ENCODE results near the gene RASSF1. TPM values are rescaled to one million over a fixed set of nuclear protein-coding genes. Genes with fewer than 3 reads are reported as not detected.

The RASSF1 gene
- total RNA-seq, 1 experiment from 2014 or later = 17.4 TPM

DNA sequence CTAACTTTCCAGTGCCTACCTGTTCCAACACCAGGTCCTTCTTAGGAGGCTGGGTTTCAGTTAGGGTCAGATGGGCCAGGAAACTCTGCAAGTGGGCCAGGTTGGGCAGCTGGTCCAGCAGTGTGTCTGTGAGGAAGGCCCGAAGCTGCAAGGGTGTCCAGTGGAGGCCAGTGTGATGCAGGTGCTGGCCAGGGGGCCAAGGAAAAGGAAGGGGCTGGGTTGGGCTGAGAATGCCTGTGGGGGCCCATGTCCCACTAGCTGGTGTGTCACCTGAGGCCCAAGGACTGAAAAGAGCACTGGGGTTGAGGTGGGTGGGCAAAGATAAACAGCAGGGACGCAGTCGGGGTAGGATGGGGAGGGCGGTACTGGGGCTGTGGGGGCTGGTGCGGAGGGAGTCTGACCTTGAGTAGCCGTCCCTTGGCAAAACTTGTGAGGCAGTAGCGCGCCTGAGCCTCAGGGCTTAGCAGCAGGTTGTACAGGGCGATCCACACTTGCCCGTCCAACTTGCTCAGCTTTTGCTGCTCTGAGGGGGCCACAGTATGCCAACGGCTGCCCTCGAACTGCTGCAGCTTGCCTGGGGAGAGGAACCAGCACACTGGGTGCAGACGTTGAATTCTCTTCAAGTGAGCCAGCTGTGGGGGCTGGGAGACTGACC is 1.5 kb upstream of the RASSF1 start:
- H3K4me1 ChIP-seq (ENCODE audit: control insufficient read depth, insufficient read depth, low read length) = 0 out of 2 replicates have a peak, but pooled peaks cover 6% of the 10 kb centered on the region
- ChIA-PET POLR2A (no interaction called here), CTCF (no interaction called here)
- no peak overlapping the region for H3K4me3 ChIP-seq (ENCODE audit: low read depth in 2 of 2, low read length in 2 of 2)
- no peak overlapping the region for H3K27ac ChIP-seq (ENCODE audit: low read length)
- no TSS peak for BruUV-seq (replicated peaks)
- in situ Hi-C loops (cut with HindIII; ENCODE audit: low pct_unique_long_range_greater_than_20kb, low sequenced_read_pairs) = no loop called here
- H3K9me3 ChIP-seq (ENCODE audit: control insufficient read depth, insufficient read depth, low read depth, low read length) = no peaks in the 10 kb centered on the region
- ATAC-seq (no peak), DNase-seq (ENCODE audit: low read depth, low spot score) (no peak)
- H3K27me3 ChIP-seq (ENCODE audit: control insufficient read depth, insufficient read depth, low read length) = no peaks in the 10 kb centered on the region
- intact Hi-C loops (cut with micrococcal nuclease; ENCODE audit: unreplicated experiment) = no loop called here
- TF ChIP-seq POLR2AphosphoS5 (IDR thresholded peaks at IDR 0.05; ENCODE audit: low read depth, low read length) = no peak
- TF ChIP-seq SIN3A (IDR thresholded peaks at IDR 0.05; ENCODE audit: borderline replicate concordance, insufficient read depth, low read depth, low read length) = no peak
- TF ChIP-seq, protein P1, sequence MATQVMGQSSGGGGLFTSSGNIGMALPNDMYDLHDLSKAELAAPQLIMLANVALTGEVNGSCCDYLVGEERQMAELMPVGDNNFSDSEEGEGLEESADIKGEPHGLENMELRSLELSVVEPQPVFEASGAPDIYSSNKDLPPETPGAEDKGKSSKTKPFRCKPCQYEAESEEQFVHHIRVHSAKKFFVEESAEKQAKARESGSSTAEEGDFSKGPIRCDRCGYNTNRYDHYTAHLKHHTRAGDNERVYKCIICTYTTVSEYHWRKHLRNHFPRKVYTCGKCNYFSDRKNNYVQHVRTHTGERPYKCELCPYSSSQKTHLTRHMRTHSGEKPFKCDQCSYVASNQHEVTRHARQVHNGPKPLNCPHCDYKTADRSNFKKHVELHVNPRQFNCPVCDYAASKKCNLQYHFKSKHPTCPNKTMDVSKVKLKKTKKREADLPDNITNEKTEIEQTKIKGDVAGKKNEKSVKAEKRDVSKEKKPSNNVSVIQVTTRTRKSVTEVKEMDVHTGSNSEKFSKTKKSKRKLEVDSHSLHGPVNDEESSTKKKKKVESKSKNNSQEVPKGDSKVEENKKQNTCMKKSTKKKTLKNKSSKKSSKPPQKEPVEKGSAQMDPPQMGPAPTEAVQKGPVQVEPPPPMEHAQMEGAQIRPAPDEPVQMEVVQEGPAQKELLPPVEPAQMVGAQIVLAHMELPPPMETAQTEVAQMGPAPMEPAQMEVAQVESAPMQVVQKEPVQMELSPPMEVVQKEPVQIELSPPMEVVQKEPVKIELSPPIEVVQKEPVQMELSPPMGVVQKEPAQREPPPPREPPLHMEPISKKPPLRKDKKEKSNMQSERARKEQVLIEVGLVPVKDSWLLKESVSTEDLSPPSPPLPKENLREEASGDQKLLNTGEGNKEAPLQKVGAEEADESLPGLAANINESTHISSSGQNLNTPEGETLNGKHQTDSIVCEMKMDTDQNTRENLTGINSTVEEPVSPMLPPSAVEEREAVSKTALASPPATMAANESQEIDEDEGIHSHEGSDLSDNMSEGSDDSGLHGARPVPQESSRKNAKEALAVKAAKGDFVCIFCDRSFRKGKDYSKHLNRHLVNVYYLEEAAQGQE (IDR thresholded peaks at IDR 0.05; ENCODE audit: insufficient read depth in 1 of 2, low read depth in 2 of 2, low read length in 1 of 2) = no peak
- TF ChIP-seq, protein P2, sequence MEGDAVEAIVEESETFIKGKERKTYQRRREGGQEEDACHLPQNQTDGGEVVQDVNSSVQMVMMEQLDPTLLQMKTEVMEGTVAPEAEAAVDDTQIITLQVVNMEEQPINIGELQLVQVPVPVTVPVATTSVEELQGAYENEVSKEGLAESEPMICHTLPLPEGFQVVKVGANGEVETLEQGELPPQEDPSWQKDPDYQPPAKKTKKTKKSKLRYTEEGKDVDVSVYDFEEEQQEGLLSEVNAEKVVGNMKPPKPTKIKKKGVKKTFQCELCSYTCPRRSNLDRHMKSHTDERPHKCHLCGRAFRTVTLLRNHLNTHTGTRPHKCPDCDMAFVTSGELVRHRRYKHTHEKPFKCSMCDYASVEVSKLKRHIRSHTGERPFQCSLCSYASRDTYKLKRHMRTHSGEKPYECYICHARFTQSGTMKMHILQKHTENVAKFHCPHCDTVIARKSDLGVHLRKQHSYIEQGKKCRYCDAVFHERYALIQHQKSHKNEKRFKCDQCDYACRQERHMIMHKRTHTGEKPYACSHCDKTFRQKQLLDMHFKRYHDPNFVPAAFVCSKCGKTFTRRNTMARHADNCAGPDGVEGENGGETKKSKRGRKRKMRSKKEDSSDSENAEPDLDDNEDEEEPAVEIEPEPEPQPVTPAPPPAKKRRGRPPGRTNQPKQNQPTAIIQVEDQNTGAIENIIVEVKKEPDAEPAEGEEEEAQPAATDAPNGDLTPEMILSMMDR (IDR thresholded peaks at IDR 0.05) = no peak
- TF ChIP-seq TCF7L2 (IDR thresholded peaks at IDR 0.05; ENCODE audit: low read depth, low read length) = no peak
- H3K36me3 ChIP-seq (ENCODE audit: control insufficient read depth, insufficient read depth, low read length) = no peaks in the 10 kb centered on the region

GRCh38 chr3:50341537-50341936 is 901 bp upstream of the RASSF1 start:
- no peaks in the 10 kb centered on the region for H3K9me3 ChIP-seq (ENCODE audit: control insufficient read depth, insufficient read depth, low read depth, low read length)
- H3K27ac ChIP-seq (ENCODE audit: low read length) = no peak overlapping the region
- peaks cover 4% of the 10 kb centered on the region; the same call in 1 of the 2 replicates for H3K36me3 ChIP-seq (ENCODE audit: control insufficient read depth, insufficient read depth, low read length)
- BruUV-seq (replicated peaks) = no TSS peak
- intact Hi-C loops (cut with micrococcal nuclease; ENCODE audit: unreplicated experiment) (no loop called here), in situ Hi-C loops (cut with HindIII; ENCODE audit: low pct_unique_long_range_greater_than_20kb, low sequenced_read_pairs) (no loop called here)
- no peak overlapping the region for H3K4me3 ChIP-seq (ENCODE audit: low read depth in 2 of 2, low read length in 2 of 2)
- DNase-seq (ENCODE audit: low read depth, low spot score) (no peak), ATAC-seq (no peak)
- TF ChIP-seq, protein P1 (IDR thresholded peaks at IDR 0.05; ENCODE audit: insufficient read depth in 1 of 2, low read depth in 2 of 2, low read length in 1 of 2) = no peak
- TF ChIP-seq POLR2AphosphoS5 (IDR thresholded peaks at IDR 0.05; ENCODE audit: low read depth, low read length) (no peak), SIN3A (IDR thresholded peaks at IDR 0.05; ENCODE audit: borderline replicate concordance, insufficient read depth, low read depth, low read length) (no peak), TCF7L2 (IDR thresholded peaks at IDR 0.05; ENCODE audit: low read depth, low read length) (no peak)
- TF ChIP-seq, protein P2 (IDR thresholded peaks at IDR 0.05) = no peak
- CTCF ChIA-PET = no interaction called here
- H3K4me1 ChIP-seq (ENCODE audit: control insufficient read depth, insufficient read depth, low read length) = 0 out of 2 replicates have a peak, but pooled peaks cover 6% of the 10 kb centered on the region
- H3K27me3 ChIP-seq (ENCODE audit: control insufficient read depth, insufficient read depth, low read length) = no peaks in the 10 kb centered on the region
- POLR2A ChIA-PET = no interaction called here

Measured in Panc1 (cell line).